Left kidney (tissue), 2 donors: Measurements from ENCODE around the gene NBEAL2. TPM values are rescaled to one million over a fixed set of nuclear protein-coding genes. Genes with fewer than 3 reads are reported as not detected.

ENCODE experiments used
- DNase-seq: peaks from one replicate; pipeline ENCODE4 v3.0.0-alpha.2; 2013
- polyA plus RNA-seq: library from polyadenylated mRNA; unstranded; fragments of 120-200 nt; gene quantifications from one replicate; pipeline ENCODE4 v1.2.1, GENCODE V29; 2013; ENCODE audit not compliant: insufficient read length

Gene NBEAL2
- polyA plus RNA-seq, 1 donor, result 44.0 TPM

GRCh38 chr3:46987319-46987742, 7.9 kb downstream of the NBEAL2 start:
- no peak for DNase-seq

- no peak for DNase-seq
Measured at GRCh38 chr3:46987743-46988401, 8.4 kb downstream of the NBEAL2 start.

DNA sequence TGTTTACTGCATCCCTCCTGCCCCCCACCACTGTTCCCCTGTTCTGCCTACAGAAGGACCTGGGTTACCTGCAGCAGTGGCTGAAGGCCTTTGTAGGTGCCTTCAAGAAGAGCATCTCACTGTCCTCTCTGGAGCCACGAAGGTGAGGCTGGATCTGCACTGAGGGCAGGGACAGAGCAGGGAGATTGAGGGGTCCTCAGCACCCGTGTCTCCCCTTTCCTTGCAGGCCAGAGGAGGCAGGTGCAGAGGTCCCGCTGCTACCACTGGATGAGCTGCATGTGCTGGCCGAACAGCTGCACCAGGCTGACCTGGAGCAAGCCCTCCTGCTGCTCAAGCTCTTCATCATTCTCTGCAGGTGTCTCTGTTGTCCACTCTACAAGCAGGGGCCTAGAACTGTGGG, 9.2 kb downstream of the NBEAL2 start:
- DNase-seq, result no peak

DNA sequence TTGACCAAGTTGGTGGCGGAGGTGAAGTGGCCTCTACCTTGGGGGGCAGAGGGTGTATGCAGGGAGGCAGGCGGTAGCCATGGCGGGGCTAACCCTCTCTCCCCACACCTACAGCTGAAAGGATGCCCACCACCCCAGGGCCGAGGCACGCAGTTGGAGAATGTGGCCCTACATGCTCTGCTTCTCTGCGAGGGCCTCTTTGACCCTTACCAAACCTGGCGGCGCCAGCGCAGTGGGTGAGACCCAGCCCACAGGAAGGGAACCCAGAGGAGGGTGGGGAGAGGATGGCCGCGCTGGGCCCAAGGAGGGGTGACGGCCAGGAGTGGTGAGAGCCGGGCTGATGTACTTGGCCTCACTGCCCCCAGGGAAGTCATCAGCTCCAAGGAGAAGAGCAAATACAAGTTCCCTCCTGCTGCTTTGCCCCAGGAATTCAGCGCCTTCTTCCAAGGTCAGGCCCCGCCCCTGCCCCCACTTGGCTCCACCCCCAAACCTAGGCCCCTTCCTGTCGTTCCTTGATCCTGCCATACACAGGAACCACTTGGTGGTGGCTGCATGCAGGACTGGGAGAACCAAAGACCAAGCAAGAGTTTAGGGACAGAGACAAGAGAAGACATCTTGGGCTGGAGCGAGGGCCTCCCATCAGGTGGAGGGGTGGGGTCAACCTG, 9.8 kb downstream of the NBEAL2 start:
- DNase-seq, result no peak

DNA sequence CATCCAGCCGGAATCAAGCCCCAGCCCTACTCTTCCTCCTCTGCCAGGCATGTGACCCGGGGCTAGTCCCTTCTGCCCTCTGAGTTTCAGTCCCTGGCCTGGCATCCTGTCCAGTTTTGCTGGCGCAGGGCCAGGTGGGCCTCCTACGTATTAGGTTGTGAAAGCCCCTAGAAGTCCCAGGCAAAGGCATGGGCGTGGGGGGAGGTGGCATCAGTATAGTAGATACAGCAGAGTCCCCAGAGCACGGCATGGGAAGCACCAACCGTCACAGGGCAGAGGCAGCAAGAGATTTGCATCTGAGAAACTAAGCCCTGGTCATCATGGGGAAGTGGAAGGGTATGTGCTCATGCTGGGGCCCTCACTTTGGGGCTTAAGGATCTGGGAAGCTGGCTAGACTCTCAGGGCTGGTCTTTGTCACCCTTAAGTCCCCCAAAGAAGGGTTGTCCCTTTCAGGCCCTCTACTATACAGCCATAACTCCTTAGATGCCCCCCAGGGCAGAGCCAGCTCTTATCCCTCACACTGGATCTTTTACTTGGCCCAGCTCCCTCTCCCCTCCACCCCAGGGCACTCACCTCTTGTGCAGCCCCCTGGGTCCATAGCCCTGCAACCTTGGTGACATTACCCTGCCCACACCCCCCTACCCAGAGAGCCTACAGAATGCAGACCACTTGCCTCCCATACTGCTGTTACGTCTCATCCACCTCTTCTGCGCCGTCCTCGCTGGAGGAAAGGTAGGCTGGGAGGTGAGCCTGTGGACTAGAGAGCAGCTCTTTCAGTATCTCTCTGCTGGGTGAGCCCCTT, 11.3 kb downstream of the NBEAL2 start:
- DNase-seq, result no peak

- no peak for DNase-seq
Measured at GRCh38 chr3:46991406-46992165, 12.1 kb downstream of the NBEAL2 start.

DNA sequence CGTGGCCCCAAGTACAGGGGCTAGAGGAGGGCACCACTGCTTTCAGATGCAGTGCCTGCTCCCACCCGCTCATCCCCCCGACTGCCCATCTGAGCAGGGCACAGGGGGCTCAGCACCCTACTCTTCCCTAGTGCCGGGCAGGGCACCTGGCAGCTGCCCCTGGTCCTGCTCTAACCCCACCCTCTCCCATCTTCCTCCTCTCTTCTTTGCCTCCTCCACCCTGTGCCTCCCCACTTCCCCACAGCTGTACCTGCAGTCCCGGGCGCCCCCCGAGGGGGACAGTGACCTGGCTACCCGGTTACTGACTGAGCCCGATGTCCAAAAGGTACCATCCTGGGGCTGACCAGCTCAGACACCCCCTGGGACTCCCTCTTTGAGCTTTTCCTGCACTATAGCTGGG, 12.8 kb downstream of the NBEAL2 start:
- no peak for DNase-seq

DNA sequence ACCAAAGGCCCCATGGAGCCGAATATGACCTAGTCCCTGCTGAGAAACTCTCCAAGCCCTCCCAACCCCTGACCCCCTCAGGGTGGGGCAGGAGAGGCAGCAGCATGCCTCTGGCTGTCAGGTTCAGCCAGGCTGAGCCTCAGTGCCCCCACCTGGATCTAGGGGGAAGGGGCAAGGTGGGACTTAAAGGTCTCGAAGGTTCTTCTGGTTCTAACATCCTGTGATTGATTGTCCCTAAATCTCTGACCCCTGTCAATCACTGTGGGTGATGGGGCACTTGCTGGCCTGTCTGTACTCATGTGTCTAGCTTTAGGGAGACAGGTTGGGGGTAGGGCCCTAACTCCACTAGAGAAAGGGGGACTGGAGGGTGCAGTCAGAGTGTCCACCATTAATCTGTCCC, 13.8 kb downstream of the NBEAL2 start:
- DNase-seq, result no peak

DNA sequence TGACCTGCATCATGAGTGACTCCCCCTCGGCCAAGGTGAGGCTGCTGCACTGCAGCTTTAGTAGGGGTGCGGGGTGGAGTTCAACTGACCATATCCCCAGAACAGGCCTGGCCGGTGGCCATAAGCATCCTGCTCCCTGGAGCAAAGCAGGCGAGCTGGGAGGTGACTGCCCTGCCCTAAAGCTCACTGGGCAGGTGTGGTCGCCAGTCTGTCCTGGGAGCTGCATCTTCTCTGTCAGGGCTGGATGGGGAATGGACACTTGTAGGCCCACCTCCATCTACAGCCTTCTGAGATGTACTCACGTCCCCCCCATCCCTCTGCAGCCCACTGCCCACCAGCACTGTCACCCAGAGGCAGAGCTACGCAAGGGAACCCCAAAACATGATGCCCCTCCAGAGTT, 14.5 kb downstream of the NBEAL2 start:
- no peak for DNase-seq

- no peak for DNase-seq
Measured at GRCh38 chr3:46994801-46995731, 15.6 kb downstream of the NBEAL2 start.

DNA sequence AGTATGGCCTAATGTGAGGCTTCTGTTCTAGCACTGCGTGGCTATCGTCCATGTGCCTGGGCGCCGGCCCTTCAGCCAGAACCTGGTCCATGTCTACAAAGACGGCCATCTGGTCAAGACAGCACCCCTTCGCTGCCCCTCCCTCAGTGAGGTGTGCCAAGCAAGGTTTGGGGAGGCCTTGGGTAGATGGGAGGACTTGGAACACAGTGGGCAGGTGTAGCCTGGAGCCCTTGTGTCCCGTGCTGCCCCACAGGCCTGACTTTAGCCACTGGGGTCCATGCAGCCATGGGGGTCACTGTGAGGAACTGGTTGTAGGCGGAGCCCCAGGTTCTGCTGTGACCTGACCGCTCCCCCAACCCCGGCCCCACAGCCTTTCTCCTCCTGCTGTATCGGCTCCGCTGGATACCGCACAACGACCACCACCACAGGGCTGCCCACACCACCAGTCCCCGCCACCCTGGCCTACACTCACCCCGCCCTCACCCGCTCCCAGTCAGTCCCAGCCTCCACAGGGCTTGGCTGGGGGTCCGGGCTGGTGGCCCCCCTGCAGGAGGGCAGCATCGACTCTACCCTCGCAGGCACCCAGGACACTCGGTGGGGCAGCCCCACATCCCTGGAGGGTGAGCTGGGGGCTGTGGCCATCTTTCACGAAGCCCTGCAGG, 16.6 kb downstream of the NBEAL2 start:
- no peak for DNase-seq

DNA sequence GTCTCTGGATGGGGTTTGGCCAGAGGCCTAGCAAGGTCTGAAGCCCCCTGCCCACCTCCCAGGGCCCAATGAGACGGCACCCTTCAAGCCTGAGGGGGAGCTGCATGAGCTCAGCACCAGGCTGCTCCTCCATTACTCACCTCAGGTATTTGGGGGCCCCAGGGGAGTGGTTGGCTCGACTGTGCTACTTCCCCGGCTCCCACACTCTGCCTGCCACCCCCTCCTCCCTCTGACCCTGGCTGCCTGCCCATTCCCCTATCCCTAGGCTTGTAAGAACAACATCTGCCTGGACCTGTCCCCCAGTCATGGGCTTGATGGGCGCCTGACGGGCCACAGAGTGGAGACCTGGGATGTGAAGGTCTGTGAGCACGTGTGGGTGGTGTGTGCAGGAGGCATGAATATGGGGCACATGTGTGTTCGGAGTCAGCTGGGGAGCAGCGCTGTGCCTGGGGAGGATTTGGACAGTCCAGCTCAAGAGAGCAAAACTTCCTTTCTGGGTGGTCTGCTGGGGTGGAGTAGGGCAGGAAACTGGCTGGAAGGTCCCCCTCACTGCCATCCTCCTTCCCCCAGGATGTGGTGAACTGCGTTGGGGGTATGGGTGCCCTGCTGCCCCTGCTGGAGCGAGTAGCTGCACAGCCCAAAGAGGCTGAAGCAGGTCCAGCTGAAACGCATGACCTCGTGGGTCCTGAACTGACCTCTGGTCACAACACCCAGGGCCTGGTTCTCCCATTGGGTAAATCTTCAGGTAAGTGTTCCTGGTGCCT, 17.4 kb downstream of the NBEAL2 start:
- DNase-seq, result no peak

GRCh38 chr3:46997453-46998091, 18.1 kb downstream of the NBEAL2 start:
- DNase-seq, result no peak

DNA sequence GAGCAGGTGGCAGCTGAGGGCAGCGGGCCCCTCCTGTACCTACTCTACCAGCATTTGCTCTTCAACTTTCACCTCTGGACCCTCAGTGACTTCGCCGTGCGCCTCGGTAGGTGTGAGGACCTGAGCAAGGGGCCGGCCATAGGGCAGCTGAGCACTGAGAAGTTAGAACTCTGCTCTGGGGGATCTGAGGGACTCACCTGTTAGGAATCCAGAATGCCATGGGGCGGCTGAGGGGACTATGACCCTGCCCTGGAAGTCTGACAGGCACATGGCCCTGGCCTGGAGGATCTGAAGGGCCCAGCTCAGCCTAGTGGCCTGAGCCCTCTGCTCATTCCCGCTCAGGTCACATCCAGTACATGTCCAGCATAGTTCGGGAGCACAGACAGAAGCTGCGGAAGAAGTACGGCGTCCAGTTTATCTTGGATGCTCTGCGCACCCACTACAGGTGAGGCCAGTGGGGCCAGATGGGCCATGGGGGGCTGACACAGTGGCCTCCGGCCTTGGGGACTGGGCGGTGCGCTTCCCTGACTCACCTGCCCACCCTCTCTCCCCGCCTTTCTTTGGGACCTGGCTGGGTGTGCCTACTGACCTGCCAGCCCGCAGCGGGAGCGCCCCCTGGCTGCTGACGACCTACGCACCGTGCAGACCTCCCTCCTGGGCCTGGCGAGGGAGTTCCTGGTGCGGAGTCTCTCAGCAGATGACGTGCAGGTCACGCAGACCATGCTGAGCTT, 18.8 kb downstream of the NBEAL2 start:
- DNase-seq, result peak; percentile 42

DNA sequence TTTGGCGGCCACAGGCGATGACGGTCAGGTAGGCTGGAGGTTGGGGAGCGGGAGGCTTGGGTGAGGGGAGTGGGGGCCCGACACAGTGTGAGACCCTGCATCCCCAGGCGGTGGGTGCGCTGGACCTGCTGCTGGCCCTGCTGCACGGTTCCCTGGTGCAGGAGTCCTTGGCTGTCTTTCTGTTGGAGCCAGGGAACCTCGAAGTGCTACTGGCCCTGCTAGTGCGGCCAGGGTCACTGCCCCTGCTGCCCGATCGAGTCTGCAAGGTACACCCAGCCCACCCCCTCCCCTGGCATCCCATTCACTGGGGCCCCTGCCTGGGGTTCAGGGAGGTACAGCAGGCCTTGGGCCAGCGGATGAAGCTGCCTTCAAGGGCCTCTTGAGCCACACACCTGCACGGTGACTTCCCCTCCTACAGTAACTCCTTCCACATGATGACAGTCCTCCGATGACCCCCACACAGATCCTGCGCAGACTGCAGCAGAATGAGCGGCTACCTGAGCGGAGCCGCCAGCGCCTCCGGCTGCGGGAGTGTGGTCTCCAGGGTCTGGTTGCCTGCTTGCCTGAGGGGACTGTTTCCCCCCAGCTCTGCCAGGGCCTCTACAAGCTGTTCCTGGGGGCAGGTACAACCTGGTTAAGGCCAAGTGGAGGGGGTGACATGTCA, 19.5 kb downstream of the NBEAL2 start:
- no peak for DNase-seq

DNA sequence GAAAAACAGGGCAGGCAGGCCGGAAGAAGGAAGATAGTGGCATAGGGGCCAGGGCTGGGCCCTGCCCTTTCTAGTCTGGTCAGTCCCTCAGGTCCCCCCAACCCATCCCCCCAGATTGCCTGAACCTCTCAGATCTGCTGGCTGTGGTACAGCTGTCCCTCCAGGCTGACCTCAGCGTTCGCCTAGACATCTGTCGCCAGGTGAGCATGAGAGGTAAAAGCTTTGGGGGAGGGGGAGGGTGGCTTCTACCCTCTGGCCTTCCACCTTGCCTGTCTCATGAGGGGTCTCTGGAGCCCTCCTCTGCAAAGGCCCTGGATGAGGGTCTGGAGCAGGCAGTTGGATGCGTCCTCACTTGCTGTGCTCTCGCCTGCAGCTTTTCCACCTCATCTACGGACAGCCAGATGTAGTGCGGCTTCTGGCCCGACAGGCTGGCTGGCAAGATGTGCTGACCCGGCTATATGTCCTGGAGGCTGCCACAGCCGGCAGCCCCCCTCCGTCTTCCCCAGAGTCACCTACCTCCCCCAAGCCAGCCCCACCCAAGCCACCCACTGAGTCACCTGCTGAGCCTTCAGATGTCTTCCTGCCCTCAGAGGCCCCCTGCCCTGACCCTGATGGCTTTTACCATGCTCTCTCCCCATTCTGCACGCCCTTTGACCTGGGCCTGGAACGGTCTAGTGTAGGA, 20.2 kb downstream of the NBEAL2 start:
- no peak for DNase-seq

DNA sequence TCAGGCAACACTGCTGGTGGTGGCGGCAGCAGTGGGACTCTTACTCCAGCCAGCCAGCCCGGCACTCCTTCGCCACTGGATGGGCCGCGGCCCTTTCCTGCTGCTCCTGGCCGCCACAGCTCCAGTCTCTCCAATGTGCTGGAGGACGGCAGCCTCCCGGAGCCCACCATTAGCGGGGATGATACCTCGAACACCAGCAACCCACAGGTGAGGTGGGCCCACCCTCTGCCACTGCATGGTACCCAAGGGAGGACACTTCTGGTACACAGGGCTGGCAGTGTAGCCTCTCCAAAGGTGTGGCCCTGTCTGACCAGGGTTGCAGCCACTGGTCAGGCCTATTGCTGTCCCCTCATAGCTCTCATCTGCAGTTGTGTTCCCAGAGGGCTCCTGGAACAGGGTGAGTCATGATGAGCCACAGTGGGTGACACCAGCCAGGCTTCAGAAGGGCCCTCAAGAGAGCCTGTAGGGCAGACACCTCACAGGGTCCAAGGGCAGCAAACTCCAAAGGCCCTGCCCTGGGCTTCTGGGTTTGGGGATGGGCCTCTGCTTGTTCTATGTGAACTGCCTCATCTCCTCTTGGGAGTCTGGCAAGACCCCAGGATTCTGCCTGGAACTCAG, 20.8 kb downstream of the NBEAL2 start:
- no peak for DNase-seq
